GM21360 (cell line): ENCODE results near the gene TSSK6.

Experiments used
- ATAC-seq: cut with Tn5 transposase; IDR thresholded peaks from one replicate; pipeline ENCODE4 v1.9.1; 2021; ENCODE audit warnings: mild to moderate bottlenecking, moderate library complexity; ENCODE audit not compliant: unreplicated experiment

The TSSK6 gene

GRCh38 chr19:19531951-19532805 is 16.8 kb upstream of the TSSK6 start:
- peak; percentile 54 for ATAC-seq

- no peak for ATAC-seq
Observed at GRCh38 chr19:19530889-19531288, 15.5 kb upstream of the TSSK6 start.

- no peak for ATAC-seq
Observed at GRCh38 chr19:19530423-19530804, 15.1 kb upstream of the TSSK6 start.

GRCh38 chr19:19529783-19530422 is 14.6 kb upstream of the TSSK6 start:
- ATAC-seq: no peak

GRCh38 chr19:19528721-19529490 is 13.6 kb upstream of the TSSK6 start, which contains the start of gene YJEFN3:
TSS of gene YJEFN3 (plus strand) at chr19:19528911. CDS start at chr19:19528933, 22 bp downstream.
- ATAC-seq: no peak

- ATAC-seq: no peak
Observed at GRCh38 chr19:19527674-19528625, 12.6 kb upstream of the TSSK6 start.

- no peak for ATAC-seq
Observed at GRCh38 chr19:19527371-19527656, 12.0 kb upstream of the TSSK6 start.

- ATAC-seq: no peak
Observed at GRCh38 chr19:19526581-19527370, 11.4 kb upstream of the TSSK6 start.

GRCh38 chr19:19525611-19526380 is 10.4 kb upstream of the TSSK6 start:
- no peak for ATAC-seq

GRCh38 chr19:19524053-19524452 is 8.7 kb upstream of the TSSK6 start:
- ATAC-seq: no peak

- no peak for ATAC-seq
Observed at GRCh38 chr19:19523177-19523576, 7.8 kb upstream of the TSSK6 start.

- no peak for ATAC-seq
Observed at GRCh38 chr19:19520989-19521388, 5.6 kb upstream of the TSSK6 start.

GRCh38 chr19:19517235-19517619 is 1.9 kb upstream of the TSSK6 start:
- ATAC-seq: no peak

- ATAC-seq: peak; percentile 89
Observed at GRCh38 chr19:19515642-19516519, 533 bp upstream of the TSSK6 start, which contains the start of gene NDUFA13. TSS of gene NDUFA13 (plus strand) at chr19:19516225. CDS start at chr19:19516239, 14 bp downstream.

- no peak for ATAC-seq
Observed at GRCh38 chr19:19514215-19514657, 1.1 kb downstream of the TSSK6 start.

- ATAC-seq: no peak
Observed at GRCh38 chr19:19513682-19514081, 1.7 kb downstream of the TSSK6 start.

- no peak for ATAC-seq
Observed at GRCh38 chr19:19510432-19510831, 4.9 kb downstream of the TSSK6 start.

- no peak for ATAC-seq
Observed at GRCh38 chr19:19508217-19508616, 7.1 kb downstream of the TSSK6 start.
